Trophoblast cell (in vitro differentiated cells and primary cell): ENCODE data around the gene MVB12A.

Source experiments
- DNase-seq, 2 donors: peaks; one replicate each; pipeline ENCODE4 v3.0.0-alpha.2; 2016
- H2AFZ ChIP-seq: 2 replicates; pipeline ENCODE4 v1.6.1; 2013; ENCODE audit warnings: low read length, moderate library complexity, mild to moderate bottlenecking; ENCODE audit not compliant: insufficient read depth, poor library complexity
- H2AK5ac ChIP-seq: 2 replicates; pipeline ENCODE4 v1.6.1; 2013; ENCODE audit warnings: mild to moderate bottlenecking, low read length
- H2BK120ac ChIP-seq: 2 replicates; pipeline ENCODE4 v1.6.1; 2013; ENCODE audit warnings: low read length, mild to moderate bottlenecking, moderate library complexity; ENCODE audit not compliant: insufficient read depth, poor library complexity
- H2BK12ac ChIP-seq: 2 replicates; pipeline ENCODE4 v1.6.1; 2013; ENCODE audit warnings: mild to moderate bottlenecking, low read length, moderate library complexity
- H2BK5ac ChIP-seq: 2 replicates; pipeline ENCODE4 v1.6.1; 2013; ENCODE audit warnings: low read length, low read depth, moderate library complexity, mild to moderate bottlenecking; ENCODE audit not compliant: poor library complexity
- H3K14ac ChIP-seq: 2 replicates; pipeline ENCODE4 v1.6.1; 2013; ENCODE audit warnings: mild to moderate bottlenecking, low read length
- H3K18ac ChIP-seq: 2 replicates; pipeline ENCODE4 v1.6.1; 2013; ENCODE audit warnings: mild to moderate bottlenecking, low read length
- H3K23ac ChIP-seq: 2 replicates; pipeline ENCODE4 v1.6.1; 2013; ENCODE audit warnings: low read length
- H3K27ac ChIP-seq: 2 replicates; pipeline ENCODE4 v1.5.1; 2013; ENCODE audit warnings: low read depth, mild to moderate bottlenecking, inconsistent platforms, low read length, moderate library complexity
- H3K27me3 ChIP-seq: 2 replicates; pipeline ENCODE4 v1.6.1; 2013; ENCODE audit warnings: inconsistent platforms, mild to moderate bottlenecking, low read length, moderate library complexity; ENCODE audit not compliant: insufficient read depth
- H3K36me3 ChIP-seq, 2 experiments: 1 replicate in 1 of 2; 2 replicates in 1 of 2; pipeline ENCODE4 v1.6.1; 2013; ENCODE audit warnings: low read length in 2 of 2, mild to moderate bottlenecking in 2 of 2, moderate library complexity in 1 of 2; ENCODE audit not compliant: insufficient read depth in 2 of 2, control insufficient read depth in 1 of 2
- H3K4ac ChIP-seq: 2 replicates; pipeline ENCODE4 v1.6.1; 2013; ENCODE audit warnings: low read depth, mild to moderate bottlenecking, low read length, moderate library complexity
- H3K4me1 ChIP-seq, 2 experiments: 1 replicate in 1 of 2; 2 replicates in 1 of 2; pipeline ENCODE4 v1.6.1; 2013; ENCODE audit warnings: low read length in 2 of 2, mild to moderate bottlenecking in 2 of 2, moderate library complexity in 1 of 2; ENCODE audit not compliant: insufficient read depth in 2 of 2, control insufficient read depth in 1 of 2
- H3K4me2 ChIP-seq: 2 replicates; pipeline ENCODE4 v1.6.1; 2013; ENCODE audit warnings: inconsistent platforms, mild to moderate bottlenecking, low read length, moderate library complexity
- H3K4me3 ChIP-seq: 2 replicates; pipeline ENCODE4 v1.5.1; 2013; ENCODE audit warnings: mild to moderate bottlenecking, low read depth, low read length, inconsistent platforms
- H3K79me1 ChIP-seq: one replicate; pipeline ENCODE4 v1.6.1; 2013; ENCODE audit warnings: low read length
- H3K79me2 ChIP-seq: 2 replicates; pipeline ENCODE4 v1.6.1; 2013; ENCODE audit warnings: low read length, mild to moderate bottlenecking; ENCODE audit not compliant: control insufficient read depth, insufficient read depth, poor library complexity
- H3K9ac ChIP-seq: 2 replicates; pipeline ENCODE4 v1.6.1; 2013; ENCODE audit warnings: mild to moderate bottlenecking, low read length
- H3K9me3 ChIP-seq: 2 replicates; pipeline ENCODE4 v1.6.1; 2013; ENCODE audit warnings: low read depth, mild to moderate bottlenecking, control low read depth, inconsistent platforms, low read length; ENCODE audit not compliant: insufficient read depth
- H4K12ac ChIP-seq: 2 replicates; pipeline ENCODE4 v1.6.1; 2013; ENCODE audit warnings: low read depth, mild to moderate bottlenecking, low read length, moderate library complexity
- H4K8ac ChIP-seq: 2 replicates; pipeline ENCODE4 v1.6.1; 2013; ENCODE audit warnings: low read depth, mild to moderate bottlenecking, low read length, moderate library complexity
- H4K91ac ChIP-seq: one replicate; pipeline ENCODE4 v1.6.1; 2013; ENCODE audit warnings: low read depth, mild to moderate bottlenecking, low read length, moderate library complexity
- WGBS: extraction: QIAGEN DNeasy Blood & Tissue Kit; methylation state at CpG from one replicate; pipeline ENCODE4 v1.1.7; 2013; ENCODE audit warnings: missing lambda C conversion rate; ENCODE audit not compliant: insufficient read length, insufficient coverage; ENCODE audit errors: extremely low coverage; 5-methylcytosine and 5-hydroxymethylcytosine counted together

Gene MVB12A

GRCh38 chr19:17466487-17466850, 46.6 kb downstream of the MVB12A start:
- Histone ChIP-seq H3K18ac (no peak overlapping the region), H2AFZ (no peak overlapping the region), H4K91ac (no peak overlapping the region), H2BK12ac (no peak overlapping the region), H2BK5ac (no peak overlapping the region), H4K8ac (no peak overlapping the region), H3K4me2 (no peak overlapping the region), H3K79me1 (peaks cover 3% of the 10 kb centered on the region), H3K79me2 (peaks cover 3% of the 10 kb centered on the region), H3K9me3 (no peaks in the 10 kb centered on the region), H2AK5ac (no peak overlapping the region), H3K27me3 (peaks cover 4% of the 10 kb centered on the region), H3K4me3 (no peak overlapping the region), H3K23ac (no peak overlapping the region), H3K27ac (no peak overlapping the region), H4K12ac (no peak overlapping the region), H3K4me1 (peaks cover 4 to 6% of the 10 kb centered on the region in 2 experiments), H3K36me3 (no peaks in the 10 kb centered on the region), H3K14ac (no peak overlapping the region), H3K4ac (no peak overlapping the region), H3K9ac (no peak overlapping the region), H2BK120ac (no peak overlapping the region)
- DNase-seq, result no peak
- no CpG with 5 or more reads among the region's 6 CpGs for WGBS

- Histone ChIP-seq H3K4me1 (peaks cover 4 to 6% of the 10 kb centered on the region in 2 experiments), H2BK12ac (no peak overlapping the region), H3K18ac (no peak overlapping the region), H2AFZ (no peak overlapping the region), H3K9me3 (no peaks in the 10 kb centered on the region), H3K14ac (no peak overlapping the region), H2BK120ac (no peak overlapping the region), H3K4ac (no peak overlapping the region), H4K12ac (no peak overlapping the region), H3K9ac (no peak overlapping the region), H4K8ac (no peak overlapping the region), H4K91ac (no peak overlapping the region), H3K36me3 (no peaks in the 10 kb centered on the region), H3K4me2 (no peak overlapping the region), H3K27me3 (peaks cover 6% of the 10 kb centered on the region), H3K4me3 (no peak overlapping the region), H3K27ac (no peak overlapping the region), H2BK5ac (no peak overlapping the region), H3K79me1 (peaks cover 3% of the 10 kb centered on the region), H3K79me2 (peaks cover 3% of the 10 kb centered on the region), H3K23ac (no peak overlapping the region), H2AK5ac (no peak overlapping the region)
- WGBS, result no CpG with 5 or more reads among the region's 12 CpGs
- no peak for DNase-seq
Measured at GRCh38 chr19:17467471-17468301, 47.8 kb downstream of the MVB12A start.

DNA sequence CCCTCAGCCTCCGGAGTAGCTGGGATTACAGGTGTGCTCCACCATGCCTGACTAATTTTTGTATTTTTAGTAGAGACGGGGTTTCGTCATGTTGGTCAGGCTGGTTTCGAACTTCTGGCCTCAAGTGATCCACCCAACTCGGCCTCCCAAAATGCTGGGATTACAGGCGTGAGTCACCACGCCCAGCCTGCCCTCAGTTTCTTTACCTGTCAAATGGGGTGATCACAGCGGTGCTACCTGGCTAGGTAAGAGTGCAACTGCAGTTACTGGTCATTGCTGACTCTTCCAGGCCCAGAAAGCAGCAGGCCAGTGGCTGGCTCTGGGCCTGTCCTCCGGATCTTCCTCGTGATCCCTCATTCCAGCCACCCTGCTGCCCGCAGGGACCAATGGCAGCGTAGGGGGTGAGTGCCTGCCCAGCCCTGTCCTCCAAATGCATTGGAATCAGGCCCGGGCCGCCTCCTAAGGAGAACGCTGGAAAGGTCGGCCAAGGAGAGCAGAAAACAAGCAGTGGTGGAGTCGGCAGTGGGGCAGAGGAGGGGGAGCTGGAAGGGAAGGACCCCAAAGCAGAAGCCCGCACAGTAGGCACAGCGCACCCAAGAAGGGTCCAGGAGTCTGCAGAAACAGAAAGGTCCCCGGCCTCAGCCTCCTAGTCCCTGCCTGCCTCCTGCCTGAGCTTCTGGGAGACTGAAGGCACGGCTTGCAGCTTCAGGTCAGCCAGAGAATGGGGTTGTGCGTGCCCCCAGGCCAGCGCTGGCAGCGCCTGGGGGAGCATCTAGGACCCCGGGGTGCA, 48.6 kb downstream of the MVB12A start:
- Histone ChIP-seq H2AK5ac (no peak overlapping the region), H4K12ac (no peak overlapping the region), H3K9ac (no peak overlapping the region), H4K91ac (no peak overlapping the region), H3K79me2 (peaks cover 3% of the 10 kb centered on the region), H3K4me3 (no peak overlapping the region), H3K18ac (no peak overlapping the region), H2BK12ac (no peak overlapping the region), H2BK120ac (no peak overlapping the region), H3K27me3 (peaks cover 6% of the 10 kb centered on the region), H3K79me1 (peaks cover 3% of the 10 kb centered on the region), H3K4me1 (peaks cover 4 to 6% of the 10 kb centered on the region in 2 experiments), H3K36me3 (no peaks in the 10 kb centered on the region), H3K14ac (no peak overlapping the region), H3K9me3 (no peaks in the 10 kb centered on the region), H3K27ac (no peak overlapping the region), H4K8ac (no peak overlapping the region), H3K23ac (no peak overlapping the region), H2BK5ac (no peak overlapping the region), H3K4ac (no peak overlapping the region), H3K4me2 (peak overlapping the region; percentile 82), H2AFZ (peak overlapping the region; percentile 74)
- no peak for DNase-seq
- WGBS, result no CpG with 5 or more reads among the region's 25 CpGs

- Histone ChIP-seq H3K9me3 (no peaks in the 10 kb centered on the region), H3K23ac (no peak overlapping the region), H2AFZ (peak overlapping the region; percentile 74), H2BK5ac (no peak overlapping the region), H3K79me1 (peaks cover 3% of the 10 kb centered on the region), H2BK12ac (no peak overlapping the region), H4K12ac (no peak overlapping the region), H3K9ac (no peak overlapping the region), H3K36me3 (no peaks in the 10 kb centered on the region), H3K14ac (no peak overlapping the region), H3K4me3 (peak overlapping the region; percentile 71), H4K8ac (no peak overlapping the region), H4K91ac (no peak overlapping the region), H3K18ac (no peak overlapping the region), H3K27ac (no peak overlapping the region), H2BK120ac (no peak overlapping the region), H2AK5ac (no peak overlapping the region), H3K79me2 (peaks cover 3% of the 10 kb centered on the region), H3K4ac (no peak overlapping the region), H3K27me3 (peaks cover 6% of the 10 kb centered on the region), H3K4me2 (peak overlapping the region; percentile 82), H3K4me1 (peaks cover 4 to 6% of the 10 kb centered on the region in 2 experiments)
- DNase-seq, result no peak
- no CpG with 5 or more reads among the region's 19 CpGs for WGBS
Measured at GRCh38 chr19:17469092-17469480, 49.2 kb downstream of the MVB12A start.
